ENCODE data around the gene SRSF12.

The SRSF12 gene

DNA sequence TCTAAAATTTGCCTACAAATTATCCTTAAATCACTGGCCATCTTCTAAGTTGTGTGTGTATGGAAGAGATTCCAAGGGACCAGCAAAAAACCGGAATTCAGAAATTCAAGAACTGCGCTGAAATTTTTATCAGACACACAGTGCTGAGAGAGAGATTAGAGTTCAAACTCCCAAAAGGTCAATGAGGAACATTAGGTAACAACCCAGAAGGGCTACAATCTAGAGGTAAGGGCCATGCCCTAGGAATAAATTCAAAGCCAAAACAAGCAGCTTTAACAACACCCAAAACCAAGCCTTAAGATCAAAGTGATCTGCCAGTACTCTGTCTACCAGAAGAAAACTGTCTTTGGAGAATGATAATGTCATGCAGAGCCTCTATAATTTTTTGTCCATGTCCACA is 17.8 kb downstream of the SRSF12 start:
- H3K4me3 ChIP-seq (ENCODE audit: low read depth, low read length) = no peak overlapping the region
- in situ Hi-C loops (cut with HindIII; ENCODE audit: low sequenced_read_pairs) = no loop called here
- TF ChIP-seq, protein P1, sequence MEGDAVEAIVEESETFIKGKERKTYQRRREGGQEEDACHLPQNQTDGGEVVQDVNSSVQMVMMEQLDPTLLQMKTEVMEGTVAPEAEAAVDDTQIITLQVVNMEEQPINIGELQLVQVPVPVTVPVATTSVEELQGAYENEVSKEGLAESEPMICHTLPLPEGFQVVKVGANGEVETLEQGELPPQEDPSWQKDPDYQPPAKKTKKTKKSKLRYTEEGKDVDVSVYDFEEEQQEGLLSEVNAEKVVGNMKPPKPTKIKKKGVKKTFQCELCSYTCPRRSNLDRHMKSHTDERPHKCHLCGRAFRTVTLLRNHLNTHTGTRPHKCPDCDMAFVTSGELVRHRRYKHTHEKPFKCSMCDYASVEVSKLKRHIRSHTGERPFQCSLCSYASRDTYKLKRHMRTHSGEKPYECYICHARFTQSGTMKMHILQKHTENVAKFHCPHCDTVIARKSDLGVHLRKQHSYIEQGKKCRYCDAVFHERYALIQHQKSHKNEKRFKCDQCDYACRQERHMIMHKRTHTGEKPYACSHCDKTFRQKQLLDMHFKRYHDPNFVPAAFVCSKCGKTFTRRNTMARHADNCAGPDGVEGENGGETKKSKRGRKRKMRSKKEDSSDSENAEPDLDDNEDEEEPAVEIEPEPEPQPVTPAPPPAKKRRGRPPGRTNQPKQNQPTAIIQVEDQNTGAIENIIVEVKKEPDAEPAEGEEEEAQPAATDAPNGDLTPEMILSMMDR (IDR thresholded peaks at IDR 0.05; ENCODE audit: low read depth, low read length, missing control alignments) = no peak
- no peak for DNase-seq (ENCODE audit: low read depth)

- DNase-seq (ENCODE audit: low read depth) = no peak
- TF ChIP-seq, protein P1 (IDR thresholded peaks at IDR 0.05; ENCODE audit: low read depth, low read length, missing control alignments) = no peak
- in situ Hi-C loops (cut with HindIII; ENCODE audit: low sequenced_read_pairs) = no loop called here
Measured at GRCh38 chr6:89098461-89098860, 19.4 kb downstream of the SRSF12 start.

GRCh38 chr6:89087881-89088280 is 30.0 kb downstream of the SRSF12 start:
- in situ Hi-C loops (cut with HindIII; ENCODE audit: low sequenced_read_pairs) = loop anchor here (5.0 kb wide), 1 partner anchor 34 kb away; no protein-coding TSS in a partner anchor
- DNase-seq (ENCODE audit: low read depth) = no peak
- TF ChIP-seq, protein P1 (IDR thresholded peaks at IDR 0.05; ENCODE audit: low read depth, low read length, missing control alignments) = no peak
- H3K4me3 ChIP-seq (ENCODE audit: low read depth, low read length) = no peak overlapping the region

More at GRCh38 chr6:89098461-89098860, 19.4 kb downstream of the SRSF12 start:
- no peak overlapping the region for H3K4me3 ChIP-seq (ENCODE audit: low read depth, low read length)

GRCh38 chr6:89085409-89086205 is 32.3 kb downstream of the SRSF12 start:
- in situ Hi-C loops (cut with HindIII; ENCODE audit: low sequenced_read_pairs) = loop anchor here (5.0 kb wide), 1 partner anchor 37 kb away; no protein-coding TSS in a partner anchor
- H3K4me3 ChIP-seq (ENCODE audit: low read depth, low read length) = no peak overlapping the region
- DNase-seq (ENCODE audit: low read depth) = no peak
- TF ChIP-seq, protein P1 (IDR thresholded peaks at IDR 0.05; ENCODE audit: low read depth, low read length, missing control alignments) = no peak

- TF ChIP-seq, protein P1 (IDR thresholded peaks at IDR 0.05; ENCODE audit: low read depth, low read length, missing control alignments) = no peak
- in situ Hi-C loops (cut with HindIII; ENCODE audit: low sequenced_read_pairs) = loop anchor here (5.0 kb wide), 1 partner anchor 37 kb away; no protein-coding TSS in a partner anchor
- DNase-seq (ENCODE audit: low read depth) = no peak
- no peak overlapping the region for H3K4me3 ChIP-seq (ENCODE audit: low read depth, low read length)
Measured at GRCh38 chr6:89084954-89085353, 32.9 kb downstream of the SRSF12 start.

DNA sequence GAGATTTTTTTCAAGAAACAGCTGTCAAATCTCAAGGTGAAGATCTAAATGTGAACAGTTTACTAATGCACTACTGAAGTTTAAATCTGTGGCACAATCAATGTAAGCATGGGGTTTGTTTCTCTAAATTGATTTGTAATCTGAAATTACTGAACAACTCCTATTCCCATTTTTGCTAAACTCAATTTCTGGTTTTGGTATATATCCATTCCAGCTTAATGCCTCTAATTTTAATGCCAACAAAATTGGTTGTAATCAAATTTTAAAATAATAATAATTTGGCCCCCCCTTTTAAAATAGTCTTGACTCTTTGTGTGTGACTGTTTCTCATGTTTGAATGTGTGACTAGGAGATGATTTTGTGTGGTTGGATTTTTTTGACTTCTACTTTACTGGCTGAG is 33.3 kb downstream of the SRSF12 start:
- no peak for DNase-seq (ENCODE audit: low read depth)
- TF ChIP-seq, protein P1 (IDR thresholded peaks at IDR 0.05; ENCODE audit: low read depth, low read length, missing control alignments) = no peak
- H3K4me3 ChIP-seq (ENCODE audit: low read depth, low read length) = no peak overlapping the region
- in situ Hi-C loops (cut with HindIII; ENCODE audit: low sequenced_read_pairs) = no loop called here

Measured in astrocyte of the cerebellum (primary cell).